ENCODE data around the gene ADCY4.
"Not testable (repeated sequence)": the region's sequence is repeated elsewhere in the genome, so short reads cannot be mapped to it uniquely, and the experiment has no call there.

Gene ADCY4

DNA sequence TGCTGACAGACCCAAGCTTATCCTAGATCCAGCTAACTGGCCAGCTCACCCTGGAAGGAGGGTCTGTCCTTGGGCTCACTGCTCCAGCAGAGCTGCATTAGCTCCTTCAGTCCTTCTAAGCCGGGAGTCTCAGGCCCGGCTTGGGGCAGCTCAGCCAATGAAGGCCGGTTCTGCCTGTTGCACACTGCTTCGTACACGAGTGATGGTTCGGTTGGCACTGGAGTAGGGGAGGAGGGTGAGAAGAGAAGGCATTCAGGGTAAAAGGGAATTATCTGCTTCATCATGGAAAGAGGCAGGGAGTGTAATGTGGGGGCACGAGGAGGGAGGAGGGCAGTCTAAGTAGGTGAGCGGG, 2.9 kb upstream of the ADCY4 start:
- DNase-seq: no peak

DNA sequence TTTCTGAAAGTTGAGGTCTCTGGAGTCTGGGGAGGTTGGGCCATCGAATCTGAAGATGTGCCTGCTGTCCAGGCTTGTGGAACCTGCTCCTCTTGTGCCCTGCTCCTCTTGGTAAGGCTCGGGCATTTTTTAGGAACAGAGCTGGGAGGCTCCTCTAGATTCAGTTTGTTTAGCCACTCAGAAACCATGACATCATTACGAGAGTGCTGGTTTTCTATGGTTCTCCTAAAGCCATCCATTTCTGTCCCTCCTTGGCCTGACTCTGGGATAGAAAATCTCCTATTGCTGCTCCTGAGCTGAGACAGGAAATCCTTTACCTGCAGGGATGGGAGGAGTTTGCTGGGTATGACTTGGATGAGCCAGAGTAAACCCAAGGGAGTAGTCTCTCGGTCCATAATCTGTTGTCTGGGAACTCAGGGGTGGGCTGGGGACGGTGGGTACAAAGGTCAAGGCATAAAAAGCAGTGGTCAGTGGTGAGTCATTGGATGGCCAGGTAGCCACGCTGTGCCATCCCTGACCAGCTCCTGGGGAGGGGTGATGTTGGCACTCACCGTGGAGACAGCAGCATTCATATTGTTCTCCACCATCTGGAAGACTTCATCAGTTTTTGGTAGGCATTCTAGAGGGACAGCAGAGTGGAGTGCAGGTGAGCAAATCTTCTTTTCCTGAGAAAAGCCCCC, 2.4 kb upstream of the ADCY4 start:
- no peak for DNase-seq

- no peak for DNase-seq
Measured at GRCh38 chr14:24335461-24336171, 745 bp upstream of the ADCY4 start.

DNA sequence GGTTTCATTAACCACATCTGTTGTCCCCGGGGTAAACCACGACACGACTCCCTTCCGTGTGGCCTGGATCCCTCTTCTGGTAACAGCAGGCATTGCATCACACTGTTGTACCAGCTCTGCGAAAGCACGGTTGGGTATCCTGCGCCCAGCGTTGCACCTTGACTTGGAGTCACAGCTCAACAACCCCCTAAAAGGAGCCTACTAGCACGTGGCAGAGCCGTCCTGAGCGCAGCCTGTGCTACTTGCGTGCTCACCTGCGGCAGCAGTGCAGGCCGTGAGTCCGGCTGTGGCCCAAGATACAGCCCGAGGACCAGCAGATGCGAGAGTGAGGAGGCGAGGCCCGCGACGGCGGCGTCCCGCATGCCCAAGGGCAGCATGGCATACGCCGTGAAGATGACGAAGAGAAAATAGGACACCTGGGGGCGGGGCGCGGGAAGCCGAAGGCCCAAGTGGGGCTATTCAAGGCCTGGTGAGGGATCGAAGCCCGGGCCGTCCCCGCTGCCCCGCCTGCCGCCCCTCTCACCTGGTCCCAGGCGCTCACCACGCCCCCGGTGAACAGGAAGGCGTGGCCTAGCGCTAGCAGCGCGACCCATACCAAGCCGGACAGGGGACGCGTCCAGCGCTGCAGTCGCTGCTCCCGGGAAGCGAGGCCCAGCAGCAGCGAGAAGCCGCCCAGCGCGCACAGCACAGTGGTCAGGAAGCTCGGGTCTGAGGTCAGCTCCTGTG, 2.4 kb downstream of the ADCY4 start:
- DNase-seq: peak; percentile 30 to 63

DNA sequence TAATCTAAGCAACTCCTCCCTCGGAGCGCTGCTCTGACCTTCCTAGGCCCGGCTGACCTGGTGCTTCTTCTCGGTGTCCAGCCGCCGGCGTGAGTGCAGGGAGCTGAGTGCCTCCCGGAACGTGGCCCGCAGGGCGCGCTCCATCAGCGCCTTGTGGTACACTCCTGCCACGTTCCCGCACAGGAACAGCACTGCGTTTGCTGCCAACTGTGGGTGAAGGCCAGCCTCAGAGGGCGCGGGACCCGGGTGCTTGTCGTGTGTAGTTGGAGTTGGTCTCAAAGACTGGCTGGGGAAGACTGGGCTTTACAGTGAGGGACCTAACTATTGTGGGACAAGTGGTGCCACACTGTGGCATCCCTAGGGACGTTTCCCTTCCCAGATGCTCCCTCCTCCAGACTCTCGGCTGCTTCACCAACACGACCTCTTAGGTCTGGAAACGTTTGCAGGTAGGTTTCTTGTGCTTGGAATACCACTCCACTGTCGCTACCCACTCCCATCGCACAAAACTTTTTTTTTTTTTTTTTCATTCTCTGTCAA, 3.1 kb downstream of the ADCY4 start:
- no peak for DNase-seq

GRCh38 chr14:24330973-24331674, 3.7 kb downstream of the ADCY4 start:
- no peak for DNase-seq

- peak in 1 of 2 donors; percentile 44 for DNase-seq
Measured at GRCh38 chr14:24329736-24330135, 5.1 kb downstream of the ADCY4 start.

GRCh38 chr14:24329073-24329663, 5.7 kb downstream of the ADCY4 start:
- no peak for DNase-seq

GRCh38 chr14:24327914-24328313, 7.0 kb downstream of the ADCY4 start:
- DNase-seq: not testable (repeated sequence)

GRCh38 chr14:24327303-24327702, 7.6 kb downstream of the ADCY4 start:
- DNase-seq: no peak

GRCh38 chr14:24325963-24326362, 8.9 kb downstream of the ADCY4 start:
- DNase-seq: no peak

DNA sequence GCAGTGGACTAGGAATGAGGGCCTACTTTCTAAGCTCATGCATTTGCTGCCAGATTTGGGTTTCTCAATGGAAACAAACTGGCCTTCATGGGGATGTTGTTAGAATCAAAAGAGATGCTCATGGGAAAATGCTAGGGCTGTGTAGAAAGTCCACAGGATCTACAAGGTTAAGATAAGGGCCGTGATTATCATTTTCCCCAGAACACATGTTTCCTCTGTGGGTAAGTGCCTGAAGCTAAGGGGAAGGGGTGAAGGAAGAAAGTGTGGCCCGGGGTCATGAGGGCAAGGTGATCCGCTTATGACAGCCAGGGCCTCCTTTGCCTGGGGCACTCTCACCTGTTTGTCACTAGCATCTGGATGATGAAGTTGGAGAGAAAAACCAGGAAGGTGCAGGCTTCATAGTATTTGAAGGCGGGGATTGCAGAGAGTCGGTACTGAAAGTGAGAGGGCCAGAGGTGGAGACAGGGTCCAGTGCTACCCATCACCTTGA, 9.8 kb downstream of the ADCY4 start:
- no peak for DNase-seq

- DNase-seq: no peak
Measured at GRCh38 chr14:24324024-24324423, 10.8 kb downstream of the ADCY4 start.

DNA sequence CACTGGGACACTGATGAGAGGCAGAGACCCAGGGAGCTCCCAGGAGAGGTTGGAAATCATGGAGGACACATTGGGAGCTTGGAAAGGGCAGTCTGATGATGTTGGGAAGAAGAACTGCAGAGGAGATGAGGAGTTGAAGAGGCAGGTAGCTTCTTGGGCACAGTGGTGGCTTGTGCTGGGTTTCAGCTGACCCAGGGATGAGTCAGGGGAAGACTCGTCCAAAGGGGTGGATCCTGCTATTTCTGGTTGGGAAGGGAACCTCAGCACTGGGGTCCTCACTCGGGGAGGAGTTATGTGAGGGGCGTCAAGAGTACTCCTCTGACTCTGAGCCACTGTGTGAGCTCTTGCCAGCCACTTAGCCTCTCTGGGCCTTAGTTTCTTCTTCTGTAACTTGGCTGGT, 11.5 kb downstream of the ADCY4 start:
- DNase-seq: no peak

GRCh38 chr14:24322672-24323071, 12.2 kb downstream of the ADCY4 start:
- DNase-seq: no peak

- no peak for DNase-seq
Measured at GRCh38 chr14:24321212-24321975, 13.5 kb downstream of the ADCY4 start.

DNA sequence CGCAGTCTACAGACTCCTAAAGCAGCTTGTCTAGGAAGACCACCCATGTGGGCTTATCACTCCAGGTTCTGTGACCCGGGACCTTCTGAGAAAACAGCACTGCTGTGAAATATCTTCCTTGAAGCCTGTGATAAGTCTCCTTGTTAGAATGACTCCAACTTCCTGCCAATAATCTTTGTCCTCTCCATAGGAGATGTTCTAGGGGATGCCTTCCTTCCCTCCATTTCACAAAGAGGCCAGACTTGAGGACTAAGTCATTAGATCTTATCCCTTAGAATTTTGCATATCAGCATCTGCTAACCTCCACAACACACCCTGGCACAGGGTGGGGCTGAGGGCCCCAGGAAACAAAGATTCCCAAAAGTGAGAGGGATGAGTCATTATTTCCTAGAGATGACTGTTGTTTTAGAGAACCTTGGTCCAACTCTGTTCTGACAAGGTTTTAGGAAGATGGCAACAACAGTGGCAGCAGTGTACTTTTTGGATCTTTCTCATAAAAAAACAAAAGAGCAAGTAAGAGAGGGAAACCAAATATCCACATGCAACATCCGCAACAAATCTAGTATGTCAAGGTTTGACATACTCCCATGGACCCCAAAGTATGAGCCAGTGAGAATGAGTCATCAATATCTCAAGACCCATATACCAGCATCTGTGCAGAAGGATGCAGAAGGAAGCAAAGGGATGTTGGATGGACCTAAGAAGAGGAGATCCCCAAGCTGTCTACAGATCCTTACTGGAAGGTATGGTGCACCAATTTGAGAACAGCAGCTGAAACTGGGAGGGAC, 17.5 kb downstream of the ADCY4 start:
- DNase-seq: peak in 1 of 2 donors; percentile 27

- no peak for DNase-seq
Measured at GRCh38 chr14:24316597-24316950, 18.3 kb downstream of the ADCY4 start.

DNA sequence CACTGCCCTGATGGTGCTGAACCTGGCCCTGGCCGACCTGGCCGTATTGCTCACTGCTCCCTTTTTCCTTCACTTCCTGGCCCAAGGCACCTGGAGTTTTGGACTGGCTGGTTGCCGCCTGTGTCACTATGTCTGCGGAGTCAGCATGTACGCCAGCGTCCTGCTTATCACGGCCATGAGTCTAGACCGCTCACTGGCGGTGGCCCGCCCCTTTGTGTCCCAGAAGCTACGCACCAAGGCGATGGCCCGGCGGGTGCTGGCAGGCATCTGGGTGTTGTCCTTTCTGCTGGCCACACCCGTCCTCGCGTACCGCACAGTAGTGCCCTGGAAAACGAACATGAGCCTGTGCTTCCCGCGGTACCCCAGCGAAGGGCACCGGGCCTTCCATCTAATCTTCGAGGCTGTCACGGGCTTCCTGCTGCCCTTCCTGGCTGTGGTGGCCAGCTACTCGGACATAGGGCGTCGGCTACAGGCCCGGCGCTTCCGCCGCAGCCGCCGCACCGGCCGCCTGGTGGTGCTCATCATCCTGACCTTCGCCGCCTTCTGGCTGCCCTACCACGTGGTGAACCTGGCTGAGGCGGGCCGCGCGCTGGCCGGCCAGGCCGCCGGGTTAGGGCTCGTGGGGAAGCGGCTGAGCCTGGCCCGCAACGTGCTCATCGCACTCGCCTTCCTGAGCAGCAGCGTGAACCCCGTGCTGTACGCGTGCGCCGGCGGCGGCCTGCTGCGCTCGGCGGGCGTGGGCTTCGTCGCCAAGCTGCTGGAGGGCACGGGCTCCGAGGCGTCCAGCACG, 18.9 kb downstream of the ADCY4 start:
- no peak for DNase-seq

DNA sequence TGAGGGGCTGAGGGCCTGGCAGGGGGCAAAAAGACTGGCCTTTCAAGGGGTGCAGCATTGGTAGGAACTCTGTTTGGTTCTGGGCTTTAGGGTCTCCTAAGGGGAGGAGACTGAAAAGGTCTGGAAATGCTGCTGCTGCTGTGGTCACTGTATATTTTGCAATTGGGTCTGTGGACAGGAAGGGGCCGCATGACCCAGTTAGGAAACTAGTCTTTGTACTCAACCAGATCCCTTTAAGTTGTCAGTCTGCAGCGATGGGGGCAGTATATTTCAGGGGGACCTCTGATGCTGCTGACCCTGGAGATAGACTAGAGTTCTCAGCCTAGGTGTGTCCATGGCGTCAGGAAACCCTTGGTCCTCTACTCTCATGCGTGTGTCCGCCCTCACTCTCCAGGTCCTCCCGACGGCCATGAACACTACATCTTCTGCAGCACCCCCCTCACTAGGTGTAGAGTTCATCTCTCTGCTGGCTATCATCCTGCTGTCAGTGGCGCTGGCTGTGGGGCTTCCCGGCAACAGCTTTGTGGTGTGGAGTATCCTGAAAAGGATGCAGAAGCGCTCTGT, 19.5 kb downstream of the ADCY4 start:
- no peak for DNase-seq
